GM19035 (cell line): ENCODE measurements around the gene ZFYVE16.
"Not testable (repeated sequence)": the region's sequence is repeated elsewhere in the genome, so short reads cannot be mapped to it uniquely, and the experiment has no call there.

Experiments
- ATAC-seq: cut with Tn5 transposase; IDR thresholded peaks from one replicate; pipeline ENCODE4 v1.9.1; 2021; ENCODE audit not compliant: unreplicated experiment

The ZFYVE16 gene

GRCh38 chr5:80409367-80409966 is 1.6 kb downstream of the ZFYVE16 start:
- ATAC-seq: no peak

GRCh38 chr5:80411589-80412219 is 3.8 kb downstream of the ZFYVE16 start:
- no peak for ATAC-seq

- no peak for ATAC-seq
Measured at GRCh38 chr5:80414113-80414512, 6.2 kb downstream of the ZFYVE16 start.

GRCh38 chr5:80417973-80418372 is 10.1 kb downstream of the ZFYVE16 start:
- no peak for ATAC-seq

GRCh38 chr5:80424365-80424764 is 16.5 kb downstream of the ZFYVE16 start:
- not testable (repeated sequence) for ATAC-seq

- no peak for ATAC-seq
Measured at GRCh38 chr5:80435476-80435875, 27.6 kb downstream of the ZFYVE16 start.

GRCh38 chr5:80437326-80437725 is 29.5 kb downstream of the ZFYVE16 start:
- ATAC-seq: no peak

GRCh38 chr5:80438739-80439138 is 30.9 kb downstream of the ZFYVE16 start:
- no peak for ATAC-seq

GRCh38 chr5:80439213-80439612 is 31.3 kb downstream of the ZFYVE16 start:
- no peak for ATAC-seq

- ATAC-seq: no peak
Measured at GRCh38 chr5:80442742-80443141, 34.9 kb downstream of the ZFYVE16 start.

GRCh38 chr5:80453366-80453765 is 45.5 kb downstream of the ZFYVE16 start:
- no peak for ATAC-seq

GRCh38 chr5:80463269-80463668 is 55.4 kb downstream of the ZFYVE16 start:
- ATAC-seq: no peak

GRCh38 chr5:80466669-80467485 is 59.0 kb downstream of the ZFYVE16 start:
- ATAC-seq: no peak

- no peak for ATAC-seq
Measured at GRCh38 chr5:80468131-80468530, 60.3 kb downstream of the ZFYVE16 start.

GRCh38 chr5:80470631-80471030 is 62.8 kb downstream of the ZFYVE16 start:
- not testable (repeated sequence) for ATAC-seq

GRCh38 chr5:80474929-80475328 is 67.1 kb downstream of the ZFYVE16 start:
- no peak for ATAC-seq

- no peak for ATAC-seq
Measured at GRCh38 chr5:80479713-80480112, 71.8 kb downstream of the ZFYVE16 start.

GRCh38 chr5:80480354-80480753 is 72.5 kb downstream of the ZFYVE16 start:
- ATAC-seq: no peak

- ATAC-seq: peak; percentile 49
Measured at GRCh38 chr5:80481019-80481893, 73.4 kb downstream of the ZFYVE16 start.

GRCh38 chr5:80482578-80482977 is 74.7 kb downstream of the ZFYVE16 start:
- ATAC-seq: no peak

GRCh38 chr5:80483636-80484232 is 75.9 kb downstream of the ZFYVE16 start:
- ATAC-seq: no peak
